ENCODE data around the gene PFKFB2. TPM values are rescaled to one million over a fixed set of nuclear protein-coding genes. Genes with fewer than 3 reads are reported as not detected.

Gene PFKFB2
- total and polyA plus RNA-seq, 3 donors from 2014 or later, result 12.9 to 17.6 (median 13.9) TPM

- no peaks in the 10 kb centered on the region for H3K27me3 ChIP-seq
- TF ChIP-seq CTCF (IDR thresholded peaks at IDR 0.05) (no peak), POLR2A (IDR thresholded peaks at IDR 0.05) (no peak)
- no peaks in the 10 kb centered on the region for H3K4me1 ChIP-seq
- intact Hi-C loops (cut with DNase I; ENCODE audit: low total_unique reads), result no loop called here
- H3K4me3 ChIP-seq, result no peak overlapping the region
- H3K27ac ChIP-seq, result no peak overlapping the region
- H3K36me3 ChIP-seq (ENCODE audit: low read depth, missing control alignments), result no peaks in the 10 kb centered on the region
- WGBS, 2 donors, result 76 to 90% methylated on average over 8 of the region's 8 CpGs
- no peaks in the 10 kb centered on the region for H3K9me3 ChIP-seq
- DNase-seq, result no peak
Observed at GRCh38 chr1:207072233-207072632, 19.2 kb downstream of the PFKFB2 start.

- no peak overlapping the region for H3K27ac ChIP-seq
- intact Hi-C loops (cut with DNase I; ENCODE audit: low total_unique reads), result no loop called here
Observed at GRCh38 chr1:207073906-207074820, 21.1 kb downstream of the PFKFB2 start.

DNA sequence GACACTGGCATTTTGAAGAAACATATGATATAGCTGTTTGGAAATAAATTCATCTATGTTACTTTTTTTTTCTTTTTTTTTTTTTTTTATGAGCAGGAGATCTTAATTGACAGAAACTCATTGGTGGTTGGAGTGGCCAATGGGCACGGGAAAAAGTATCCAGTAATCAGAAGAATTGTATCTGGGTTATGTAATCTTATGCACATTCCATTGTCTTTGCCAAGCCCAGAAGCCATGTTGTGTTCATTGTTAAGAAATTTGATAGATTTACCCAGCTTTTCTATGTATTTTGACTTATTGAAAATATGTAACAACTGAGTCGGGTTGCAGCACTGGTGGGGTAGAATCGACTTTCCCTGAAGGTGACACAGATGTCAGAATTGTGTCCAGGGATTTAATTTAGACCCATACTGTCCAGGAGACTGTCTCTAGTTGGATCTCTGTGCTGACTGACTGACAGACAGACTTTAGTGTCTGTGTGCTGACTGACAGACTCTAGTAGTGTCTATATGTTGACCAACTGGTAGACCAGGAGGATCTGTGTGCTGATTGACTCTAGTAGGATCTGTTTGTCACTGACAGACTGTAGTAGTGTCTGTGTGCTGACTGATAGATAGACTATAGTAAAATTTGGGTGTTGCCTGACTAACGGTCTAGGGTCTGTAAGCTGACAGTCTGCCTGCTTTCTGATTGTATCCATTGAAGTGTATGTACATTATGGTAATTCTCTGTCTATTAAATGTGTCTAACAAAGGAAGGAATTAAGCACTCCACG is 23.3 kb downstream of the PFKFB2 start:
- Histone ChIP-seq H3K9me3 (no peaks in the 10 kb centered on the region), H3K27ac (no peak overlapping the region), H3K4me3 (no peak overlapping the region), H3K27me3 (no peaks in the 10 kb centered on the region), H3K36me3 (ENCODE audit: low read depth, missing control alignments) (no peaks in the 10 kb centered on the region), H3K4me1 (no peaks in the 10 kb centered on the region)
- intact Hi-C loops (cut with DNase I; ENCODE audit: low total_unique reads), result no loop called here
- TF ChIP-seq CTCF (IDR thresholded peaks at IDR 0.05) (no peak), POLR2A (IDR thresholded peaks at IDR 0.05) (no peak)
- no peak for DNase-seq
- 70 to 77% methylated on average over 5 of the region's 5 CpGs for WGBS, 2 donors

More at GRCh38 chr1:207073906-207074820, 21.1 kb downstream of the PFKFB2 start:
- no peak for TF ChIP-seq POLR2A (IDR thresholded peaks at IDR 0.05)
- TF ChIP-seq CTCF (IDR thresholded peaks at IDR 0.05), result no peak
- H3K4me1 ChIP-seq, result no peaks in the 10 kb centered on the region
- H3K27me3 ChIP-seq, result no peaks in the 10 kb centered on the region
- H3K9me3 ChIP-seq, result no peaks in the 10 kb centered on the region
- 80 to 81% methylated on average over 4 of the region's 4 CpGs for WGBS, 2 donors
- H3K4me3 ChIP-seq, result no peak overlapping the region
- no peak for DNase-seq
- H3K36me3 ChIP-seq (ENCODE audit: low read depth, missing control alignments), result no peaks in the 10 kb centered on the region

DNA sequence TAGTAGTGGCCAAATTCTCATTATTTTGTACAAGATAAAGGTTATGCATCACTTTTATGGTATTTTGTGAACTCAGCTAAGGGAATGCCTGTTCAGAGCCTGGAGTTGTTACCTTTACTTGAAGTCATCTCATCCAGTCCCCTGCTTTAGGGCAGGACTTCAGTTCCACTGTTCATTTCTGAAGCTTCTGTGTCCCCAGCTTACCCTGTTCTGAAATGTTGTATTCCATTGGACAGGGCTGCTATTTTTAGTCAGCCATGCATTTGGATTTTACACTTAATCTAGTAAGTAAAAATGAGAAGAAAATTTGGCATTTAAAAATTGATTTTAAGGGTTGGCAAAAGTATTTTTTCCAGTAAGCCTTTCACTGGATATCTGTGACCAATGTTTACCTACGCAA is 23.9 kb downstream of the PFKFB2 start:
- Histone ChIP-seq H3K36me3 (ENCODE audit: low read depth, missing control alignments) (no peaks in the 10 kb centered on the region), H3K9me3 (no peaks in the 10 kb centered on the region), H3K4me1 (no peaks in the 10 kb centered on the region), H3K27me3 (no peaks in the 10 kb centered on the region), H3K4me3 (no peak overlapping the region), H3K27ac (no peak overlapping the region)
- DNase-seq, result no peak
- intact Hi-C loops (cut with DNase I; ENCODE audit: low total_unique reads), result no loop called here
- TF ChIP-seq POLR2A (IDR thresholded peaks at IDR 0.05), result no peak
- no peak for TF ChIP-seq CTCF (IDR thresholded peaks at IDR 0.05)
- 93 to 100% methylated on average over 1 of the region's 1 CpG for WGBS, 2 donors
